RWPE1 (cell line): ENCODE results near the gene TMEM184A.
A peak's percentile ranks its signal among the peaks of the same experiment; 100 is the strongest.

Source experiments
- CTCF ChIA-PET: fragments of 350-600 bp; sonication (Branson Sonifier 250); formaldehyde crosslinking; extraction: SDS; loops from one replicate; lab custom pipeline; 2021; lab: Yijun Ruan, JAX
- POLR2A ChIA-PET: fragments of 400-600 bp; formaldehyde crosslinking; extraction: SDS; loops from one replicate; lab custom pipeline; 2020; ENCODE audit warnings: antibody characterized with exemption; ENCODE audit not compliant: low non-redundant PET; lab: Yijun Ruan, JAX
- DNase-seq: peaks from one replicate; pipeline ENCODE4 v3.0.0; 2012; ENCODE audit warnings: low spot score
- H3K27ac ChIP-seq: fragments of 450-650 bp; 2 replicates; pipeline ENCODE4 v1.5.1; 2017
- CTCF ChIP-seq: fragments of 450-650 bp; conservative IDR thresholded peaks from 2 replicates; pipeline ENCODE4 v1.5.1; 2017; ENCODE audit warnings: low read depth, mild to moderate bottlenecking

TMEM184A gene

GRCh38 chr7:1503816-1504775 lies 51.9 kb downstream of the TMEM184A start, which contains the start of gene INTS1:
TSS of gene INTS1 (minus strand) at chr7:1504389. CDS start at chr7:1503960, 429 bp downstream.
- POLR2A ChIA-PET: interaction anchor here (0.6 to 0.7 kb wide), 2 partner anchors 30 to 1506 kb away, joined by 3 to 4 read pairs; no protein-coding TSS in a partner anchor
- H3K27ac ChIP-seq: peak within 1 kb of the TSS; percentile 76
- peak; percentile 98 for TF ChIP-seq CTCF
- DNase-seq: peak; percentile 95
- CTCF ChIA-PET: interaction anchor here (0.6 to 1.9 kb wide), 7 partner anchors 23 to 52 kb away, joined by 3 to 9 read pairs (median 4); partner anchors contain the start of gene TMEM184A

- TF ChIP-seq CTCF: no peak
- ChIA-PET CTCF (interaction anchor here (0.6 to 1.2 kb wide), 2 partner anchors 24 to 29 kb away, joined by 3 to 4 read pairs; no protein-coding TSS in a partner anchor), POLR2A (interaction anchor here (0.6 kb wide), 1 partner anchor 30 kb away, joined by 3 read pairs; no protein-coding TSS in a partner anchor)
- peak overlapping the region; percentile 76 for H3K27ac ChIP-seq
- DNase-seq: no peak
These were observed 52.6 kb downstream of the TMEM184A start for GRCh38 chr7:1503390-1503789.

GRCh38 chr7:1502845-1503244 lies 53.2 kb downstream of the TMEM184A start:
- no peak for TF ChIP-seq CTCF
- DNase-seq: no peak
- H3K27ac ChIP-seq: peak overlapping the region; percentile 76
- ChIA-PET POLR2A (no interaction called here), CTCF (interaction anchor here (1.2 kb wide), 1 partner anchor 28 kb away, joined by 4 read pairs; no protein-coding TSS in a partner anchor)

- TF ChIP-seq CTCF: no peak
- CTCF ChIA-PET: interaction anchor here (0.7 kb wide), 1 partner anchor 18 kb away, joined by 4 read pairs; no protein-coding TSS in a partner anchor
- peak overlapping the region; percentile 7; the same call in 1 of the 2 replicates for H3K27ac ChIP-seq
- POLR2A ChIA-PET: no interaction called here
- DNase-seq: no peak
These were observed 54.3 kb downstream of the TMEM184A start for GRCh38 chr7:1501487-1502270.

- CTCF ChIA-PET: interaction anchor here (0.7 kb wide), 1 partner anchor 68 kb away, joined by 6 read pairs; no protein-coding TSS in a partner anchor
- no peak overlapping the region for H3K27ac ChIP-seq
- POLR2A ChIA-PET: no interaction called here
- no peak for DNase-seq
- TF ChIP-seq CTCF: no peak
These were observed 55.8 kb downstream of the TMEM184A start for GRCh38 chr7:1500064-1500807.
